Esophagus squamous epithelium (tissue), 4 donors: ENCODE measurements around the gene PRR20G.

Experiments
- POLR2A ChIP-seq, 4 donors: fragments of 450-650 bp; IDR thresholded peaks; one replicate each; pipeline ENCODE4 v1.6.1; 2017; ENCODE audit warnings: antibody characterized with exemption in 4 of 4, mild to moderate bottlenecking in 4 of 4, moderate library complexity in 3 of 4
- TF ChIP-seq, protein P1 (sequence below), 6 experiments: fragments of 450-650 bp in 4 of 6; fragments of 200-600 bp in 2 of 6; sonication (generic) in 2 of 6; IDR thresholded peaks; one replicate each; pipeline ENCODE4 v1.5.1; 2016 to 2019; ENCODE audit warnings: antibody characterized with exemption in 6 of 6, mild to moderate bottlenecking in 4 of 6, moderate library complexity in 4 of 6

DNA sequence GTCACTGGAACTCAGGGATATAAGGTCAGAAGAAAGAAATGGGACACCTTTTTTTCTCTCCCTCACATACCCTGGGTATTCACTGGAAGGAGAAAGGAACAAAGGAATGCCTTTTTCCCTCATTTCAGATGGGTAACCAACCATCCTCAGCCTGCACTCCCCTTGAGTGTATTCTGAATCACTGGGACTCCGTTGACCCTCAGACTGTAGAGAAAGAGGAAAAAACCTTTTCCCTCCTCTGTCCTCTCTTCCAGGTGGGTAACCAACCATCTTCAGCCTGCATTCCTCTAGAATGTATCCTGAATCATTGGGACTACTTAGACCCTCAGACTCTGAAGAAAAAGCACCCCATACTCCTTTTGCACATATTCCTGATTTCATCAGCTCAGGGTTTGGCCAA is 11.4 kb downstream of the PRR20G start:
- TF ChIP-seq POLR2A (IDR thresholded peaks at IDR 0.05): no peak
- TF ChIP-seq, protein P1, sequence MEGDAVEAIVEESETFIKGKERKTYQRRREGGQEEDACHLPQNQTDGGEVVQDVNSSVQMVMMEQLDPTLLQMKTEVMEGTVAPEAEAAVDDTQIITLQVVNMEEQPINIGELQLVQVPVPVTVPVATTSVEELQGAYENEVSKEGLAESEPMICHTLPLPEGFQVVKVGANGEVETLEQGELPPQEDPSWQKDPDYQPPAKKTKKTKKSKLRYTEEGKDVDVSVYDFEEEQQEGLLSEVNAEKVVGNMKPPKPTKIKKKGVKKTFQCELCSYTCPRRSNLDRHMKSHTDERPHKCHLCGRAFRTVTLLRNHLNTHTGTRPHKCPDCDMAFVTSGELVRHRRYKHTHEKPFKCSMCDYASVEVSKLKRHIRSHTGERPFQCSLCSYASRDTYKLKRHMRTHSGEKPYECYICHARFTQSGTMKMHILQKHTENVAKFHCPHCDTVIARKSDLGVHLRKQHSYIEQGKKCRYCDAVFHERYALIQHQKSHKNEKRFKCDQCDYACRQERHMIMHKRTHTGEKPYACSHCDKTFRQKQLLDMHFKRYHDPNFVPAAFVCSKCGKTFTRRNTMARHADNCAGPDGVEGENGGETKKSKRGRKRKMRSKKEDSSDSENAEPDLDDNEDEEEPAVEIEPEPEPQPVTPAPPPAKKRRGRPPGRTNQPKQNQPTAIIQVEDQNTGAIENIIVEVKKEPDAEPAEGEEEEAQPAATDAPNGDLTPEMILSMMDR (IDR thresholded peaks at IDR 0.05): no peak
